ENCODE results near the gene WDR37.

GRCh38 chr10:1020460-1020859, 35.7 kb upstream of the WDR37 start:
- no peak for TF ChIP-seq POLR2A (IDR thresholded peaks at IDR 0.05)
- no peak for TF ChIP-seq CTCF (IDR thresholded peaks at IDR 0.05)

Data from lower leg skin (tissue), 3 donors.